Measurements from ENCODE around the gene KCNG3. TPM values are rescaled to one million over a fixed set of nuclear protein-coding genes. Genes with fewer than 3 reads are reported as not detected.

KCNG3 gene
- total RNA-seq, 1 experiment from 2014 or later: 1.5 TPM

DNA sequence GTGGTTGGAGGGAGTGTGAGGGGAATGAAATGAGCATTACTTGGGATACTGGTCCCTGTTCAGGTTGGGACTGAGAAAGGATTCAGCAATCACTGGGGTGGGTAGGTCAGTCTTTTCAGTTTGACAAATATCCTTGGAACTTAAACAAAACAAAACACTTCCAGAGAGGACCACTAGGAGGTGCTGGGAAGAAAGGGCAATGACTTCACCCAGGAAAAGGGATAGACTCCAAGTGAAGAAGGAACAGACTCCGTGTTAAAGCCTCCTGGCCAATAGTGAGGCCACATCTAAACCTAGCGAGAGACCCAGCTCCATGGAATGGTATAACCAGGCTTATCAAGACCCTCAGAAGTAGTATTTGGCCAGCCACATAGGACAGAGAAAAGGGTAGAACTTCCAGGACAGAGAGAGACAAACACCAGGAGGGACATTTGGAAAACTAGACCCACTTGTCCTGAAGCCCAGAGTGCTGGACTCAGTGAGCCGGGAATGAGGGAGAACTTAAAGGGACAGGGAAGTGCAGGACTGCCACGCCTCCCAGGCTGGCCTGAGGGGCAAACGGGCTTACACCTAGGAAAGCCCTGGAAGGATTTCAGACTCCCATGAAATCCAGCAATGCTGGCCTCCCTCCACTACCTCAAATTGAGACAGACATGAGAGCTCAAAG, 19.6 kb upstream of the KCNG3 start:
- Histone ChIP-seq H3K27me3 (ENCODE audit: insufficient read depth, low read length) (no peaks in the 10 kb centered on the region), H3K4me2 (ENCODE audit: low read length) (no peak overlapping the region), H3K9me2 (ENCODE audit: insufficient read depth) (no peaks in the 10 kb centered on the region), H3K36me3 (ENCODE audit: control insufficient read depth in 1 of 2, insufficient read depth in 2 of 2, low read length in 2 of 2) (no peaks in the 10 kb centered on the region), H4K20me1 (ENCODE audit: insufficient read depth) (no peaks in the 10 kb centered on the region), H3K4me3 (replicated peaks in 1 of 2; ENCODE audit: low read depth in 1 of 2, low read length in 2 of 2) (no peak overlapping the region), H3K79me2 (ENCODE audit: insufficient read depth, low read length) (no peaks in the 10 kb centered on the region), H2AFZ (ENCODE audit: low read depth, low read length, poor library complexity, severe bottlenecking) (no peak overlapping the region), H3K27ac (ENCODE audit: low read depth, low read length) (no peak overlapping the region), H3K9ac (ENCODE audit: low read length) (no peak overlapping the region), H3K4me1 (ENCODE audit: control insufficient read depth in 1 of 2, insufficient read depth in 2 of 2, low read length in 2 of 2) (no peaks in the 10 kb centered on the region), H3K9me3 (ENCODE audit: control insufficient read depth in 1 of 2, insufficient read depth in 1 of 2, low read depth in 1 of 2, low read length in 2 of 2) (no peaks in the 10 kb centered on the region)
- RAD21 ChIA-PET (ENCODE audit: low non-redundant PET in 1 of 2, low total read pairs in 2 of 2, uncharacterized antibody in 2 of 2, unreplicated experiment in 2 of 2): no interaction called here
- POLR2A ChIA-PET: no interaction called here
- peak; percentile 57 for DNase-seq (ENCODE audit: low read depth, low spot score)
- BruUV-seq (replicated peaks): no TSS peak
- intact Hi-C loops (cut with micrococcal nuclease): loop anchor here (5.0 kb wide), 1 partner anchor 149 kb away; no protein-coding TSS in a partner anchor
- ATAC-seq: peak; percentile 90
- CTCF ChIA-PET: interaction anchor here (1.6 kb wide), 1 partner anchor 149 kb away, joined by 4 read pairs; no protein-coding TSS in a partner anchor
- TF ChIP-seq EZH2 (IDR thresholded peaks at IDR 0.05) (no peak), RAD21 (IDR thresholded peaks at IDR 0.05; ENCODE audit: low read depth) (peak; percentile 74)
- TF ChIP-seq, protein P1, sequence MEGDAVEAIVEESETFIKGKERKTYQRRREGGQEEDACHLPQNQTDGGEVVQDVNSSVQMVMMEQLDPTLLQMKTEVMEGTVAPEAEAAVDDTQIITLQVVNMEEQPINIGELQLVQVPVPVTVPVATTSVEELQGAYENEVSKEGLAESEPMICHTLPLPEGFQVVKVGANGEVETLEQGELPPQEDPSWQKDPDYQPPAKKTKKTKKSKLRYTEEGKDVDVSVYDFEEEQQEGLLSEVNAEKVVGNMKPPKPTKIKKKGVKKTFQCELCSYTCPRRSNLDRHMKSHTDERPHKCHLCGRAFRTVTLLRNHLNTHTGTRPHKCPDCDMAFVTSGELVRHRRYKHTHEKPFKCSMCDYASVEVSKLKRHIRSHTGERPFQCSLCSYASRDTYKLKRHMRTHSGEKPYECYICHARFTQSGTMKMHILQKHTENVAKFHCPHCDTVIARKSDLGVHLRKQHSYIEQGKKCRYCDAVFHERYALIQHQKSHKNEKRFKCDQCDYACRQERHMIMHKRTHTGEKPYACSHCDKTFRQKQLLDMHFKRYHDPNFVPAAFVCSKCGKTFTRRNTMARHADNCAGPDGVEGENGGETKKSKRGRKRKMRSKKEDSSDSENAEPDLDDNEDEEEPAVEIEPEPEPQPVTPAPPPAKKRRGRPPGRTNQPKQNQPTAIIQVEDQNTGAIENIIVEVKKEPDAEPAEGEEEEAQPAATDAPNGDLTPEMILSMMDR (IDR thresholded peaks at IDR 0.05 in 2 of 3, conservative IDR thresholded peaks at IDR 0.05 in 1 of 3; ENCODE audit: borderline replicate concordance in 1 of 3, insufficient read depth in 1 of 3, low read depth in 2 of 3, low read length in 2 of 3): peak; percentile 69 to 77 (median 76)

DNA sequence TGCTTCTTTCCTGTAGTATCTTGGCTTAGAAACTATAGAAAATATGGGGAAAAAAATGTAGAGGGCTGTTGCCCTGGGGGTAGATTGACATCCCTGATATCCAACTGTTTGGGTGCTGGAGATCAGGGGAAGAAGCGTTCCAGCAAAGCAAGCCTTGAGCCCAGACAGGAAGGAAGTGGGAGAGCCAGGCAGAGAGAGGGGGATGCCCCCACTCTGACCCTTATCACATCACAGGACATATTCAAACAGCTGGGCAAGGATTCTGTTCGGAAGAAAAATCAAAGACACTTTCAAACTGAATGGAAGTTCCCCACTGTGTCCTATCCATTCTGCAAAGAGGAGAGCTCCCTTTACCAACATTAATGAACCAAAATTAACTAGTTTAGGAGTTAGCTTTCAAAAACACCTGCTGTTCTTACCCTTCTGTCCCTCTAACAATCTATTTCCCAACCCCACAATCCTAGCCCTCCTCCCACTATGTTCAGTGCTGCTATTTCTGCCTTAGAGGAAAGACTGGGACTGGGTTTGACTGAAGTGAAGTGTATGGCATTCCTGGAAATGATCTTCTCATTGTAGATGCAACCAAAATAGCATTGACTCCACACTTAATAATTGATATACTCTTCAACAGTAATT, 16.9 kb upstream of the KCNG3 start:
- intact Hi-C loops (cut with micrococcal nuclease): loop anchor here (5.0 kb wide), 1 partner anchor 152 kb away; no protein-coding TSS in a partner anchor
- ATAC-seq (no peak), DNase-seq (ENCODE audit: low read depth, low spot score) (no peak)
- no peaks in the 10 kb centered on the region for H3K4me1 ChIP-seq (ENCODE audit: control insufficient read depth in 1 of 2, insufficient read depth in 2 of 2, low read length in 2 of 2)
- BruUV-seq (replicated peaks): no TSS peak
- ChIA-PET RAD21 (ENCODE audit: low non-redundant PET in 1 of 2, low total read pairs in 2 of 2, uncharacterized antibody in 2 of 2, unreplicated experiment in 2 of 2) (no interaction called here), POLR2A (no interaction called here), CTCF (no interaction called here)
- TF ChIP-seq JUND (IDR thresholded peaks at IDR 0.05) (no peak), RAD21 (IDR thresholded peaks at IDR 0.05; ENCODE audit: low read depth) (no peak), SP1 (IDR thresholded peaks at IDR 0.05; ENCODE audit: low read depth) (no peak), EZH2phosphoT487 (IDR thresholded peaks at IDR 0.05; ENCODE audit: borderline replicate concordance) (no peak), ELF1 (IDR thresholded peaks at IDR 0.05; ENCODE audit: borderline replicate concordance, low read depth) (no peak)
- TF ChIP-seq, protein P2, sequence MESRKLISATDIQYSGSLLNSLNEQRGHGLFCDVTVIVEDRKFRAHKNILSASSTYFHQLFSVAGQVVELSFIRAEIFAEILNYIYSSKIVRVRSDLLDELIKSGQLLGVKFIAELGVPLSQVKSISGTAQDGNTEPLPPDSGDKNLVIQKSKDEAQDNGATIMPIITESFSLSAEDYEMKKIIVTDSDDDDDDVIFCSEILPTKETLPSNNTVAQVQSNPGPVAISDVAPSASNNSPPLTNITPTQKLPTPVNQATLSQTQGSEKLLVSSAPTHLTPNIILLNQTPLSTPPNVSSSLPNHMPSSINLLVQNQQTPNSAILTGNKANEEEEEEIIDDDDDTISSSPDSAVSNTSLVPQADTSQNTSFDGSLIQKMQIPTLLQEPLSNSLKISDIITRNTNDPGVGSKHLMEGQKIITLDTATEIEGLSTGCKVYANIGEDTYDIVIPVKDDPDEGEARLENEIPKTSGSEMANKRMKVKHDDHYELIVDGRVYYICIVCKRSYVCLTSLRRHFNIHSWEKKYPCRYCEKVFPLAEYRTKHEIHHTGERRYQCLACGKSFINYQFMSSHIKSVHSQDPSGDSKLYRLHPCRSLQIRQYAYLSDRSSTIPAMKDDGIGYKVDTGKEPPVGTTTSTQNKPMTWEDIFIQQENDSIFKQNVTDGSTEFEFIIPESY (IDR thresholded peaks at IDR 0.05; ENCODE audit: extremely low read depth, insufficient replicate concordance, low read length): no peak
- TF ChIP-seq, protein P3, sequence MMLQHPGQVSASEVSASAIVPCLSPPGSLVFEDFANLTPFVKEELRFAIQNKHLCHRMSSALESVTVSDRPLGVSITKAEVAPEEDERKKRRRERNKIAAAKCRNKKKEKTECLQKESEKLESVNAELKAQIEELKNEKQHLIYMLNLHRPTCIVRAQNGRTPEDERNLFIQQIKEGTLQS (IDR thresholded peaks at IDR 0.05): no peak
- TF ChIP-seq, protein P4, sequence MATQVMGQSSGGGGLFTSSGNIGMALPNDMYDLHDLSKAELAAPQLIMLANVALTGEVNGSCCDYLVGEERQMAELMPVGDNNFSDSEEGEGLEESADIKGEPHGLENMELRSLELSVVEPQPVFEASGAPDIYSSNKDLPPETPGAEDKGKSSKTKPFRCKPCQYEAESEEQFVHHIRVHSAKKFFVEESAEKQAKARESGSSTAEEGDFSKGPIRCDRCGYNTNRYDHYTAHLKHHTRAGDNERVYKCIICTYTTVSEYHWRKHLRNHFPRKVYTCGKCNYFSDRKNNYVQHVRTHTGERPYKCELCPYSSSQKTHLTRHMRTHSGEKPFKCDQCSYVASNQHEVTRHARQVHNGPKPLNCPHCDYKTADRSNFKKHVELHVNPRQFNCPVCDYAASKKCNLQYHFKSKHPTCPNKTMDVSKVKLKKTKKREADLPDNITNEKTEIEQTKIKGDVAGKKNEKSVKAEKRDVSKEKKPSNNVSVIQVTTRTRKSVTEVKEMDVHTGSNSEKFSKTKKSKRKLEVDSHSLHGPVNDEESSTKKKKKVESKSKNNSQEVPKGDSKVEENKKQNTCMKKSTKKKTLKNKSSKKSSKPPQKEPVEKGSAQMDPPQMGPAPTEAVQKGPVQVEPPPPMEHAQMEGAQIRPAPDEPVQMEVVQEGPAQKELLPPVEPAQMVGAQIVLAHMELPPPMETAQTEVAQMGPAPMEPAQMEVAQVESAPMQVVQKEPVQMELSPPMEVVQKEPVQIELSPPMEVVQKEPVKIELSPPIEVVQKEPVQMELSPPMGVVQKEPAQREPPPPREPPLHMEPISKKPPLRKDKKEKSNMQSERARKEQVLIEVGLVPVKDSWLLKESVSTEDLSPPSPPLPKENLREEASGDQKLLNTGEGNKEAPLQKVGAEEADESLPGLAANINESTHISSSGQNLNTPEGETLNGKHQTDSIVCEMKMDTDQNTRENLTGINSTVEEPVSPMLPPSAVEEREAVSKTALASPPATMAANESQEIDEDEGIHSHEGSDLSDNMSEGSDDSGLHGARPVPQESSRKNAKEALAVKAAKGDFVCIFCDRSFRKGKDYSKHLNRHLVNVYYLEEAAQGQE (IDR thresholded peaks at IDR 0.05; ENCODE audit: low read depth): no peak
- no peak overlapping the region for H2AFZ ChIP-seq (ENCODE audit: low read depth, low read length, poor library complexity, severe bottlenecking)
- no peak overlapping the region for H3K9ac ChIP-seq (ENCODE audit: low read length)
- H3K9me3 ChIP-seq (ENCODE audit: control insufficient read depth in 1 of 2, insufficient read depth in 1 of 2, low read depth in 1 of 2, low read length in 2 of 2): no peaks in the 10 kb centered on the region
- no peaks in the 10 kb centered on the region for H4K20me1 ChIP-seq (ENCODE audit: insufficient read depth)
- no peak overlapping the region for H3K4me3 ChIP-seq (replicated peaks in 1 of 2; ENCODE audit: low read depth in 1 of 2, low read length in 2 of 2)
- H3K9me2 ChIP-seq (ENCODE audit: insufficient read depth): no peaks in the 10 kb centered on the region
- H3K79me2 ChIP-seq (ENCODE audit: insufficient read depth, low read length): no peaks in the 10 kb centered on the region
- H3K36me3 ChIP-seq (ENCODE audit: control insufficient read depth in 1 of 2, insufficient read depth in 2 of 2, low read length in 2 of 2): no peaks in the 10 kb centered on the region
- no peaks in the 10 kb centered on the region for H3K27me3 ChIP-seq (ENCODE audit: insufficient read depth, low read length)
- no peak overlapping the region for H3K4me2 ChIP-seq (ENCODE audit: low read length)
- H3K27ac ChIP-seq (ENCODE audit: low read depth, low read length): no peak overlapping the region

Measured in HCT116 (cell line).